PFSK-1 (cell line): ENCODE measurements around the gene FAM210B.

Experiments
- POLR2AphosphoS5 ChIP-seq: IDR thresholded peaks from 2 replicates; pipeline ENCODE4 v1.6.1; 2012; ENCODE audit warnings: low read depth, mild to moderate bottlenecking, control low read depth, low read length, moderate library complexity
- TAF1 ChIP-seq: IDR thresholded peaks from 2 replicates; pipeline ENCODE4 v1.6.1; 2012; ENCODE audit warnings: low read length, control low read depth, borderline replicate concordance; ENCODE audit not compliant: insufficient read depth
- TF ChIP-seq, protein P1 (sequence below), 2 experiments: IDR thresholded peaks; 2 replicates each; pipeline versions ENCODE4 v1.6.1 to v1.8.0; 2011 to 2012; ENCODE audit warnings: low read depth in 2 of 2, low read length in 2 of 2, control low read depth in 1 of 2, inconsistent platforms in 1 of 2, mild to moderate bottlenecking in 1 of 2, moderate library complexity in 1 of 2; ENCODE audit not compliant: insufficient read depth in 1 of 2

DNA sequence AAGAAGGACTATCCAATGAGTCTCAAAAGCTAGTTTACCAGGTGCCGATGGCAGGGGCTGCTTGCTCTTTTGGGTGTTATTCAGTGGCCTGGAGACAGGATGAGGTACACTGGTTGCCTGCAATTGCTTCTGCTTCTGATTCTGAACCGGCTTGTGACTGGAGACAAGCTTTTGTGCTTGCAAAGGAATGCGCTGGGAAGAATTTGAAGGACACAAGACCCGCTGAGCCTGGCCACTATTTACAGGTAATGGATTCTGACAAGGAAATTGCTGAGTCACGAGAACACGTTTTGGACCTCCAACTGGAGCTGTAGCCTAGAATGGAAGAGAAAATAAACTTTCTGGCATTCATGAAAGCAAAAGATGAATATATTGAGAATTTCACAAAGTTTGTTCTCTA, 27.4 kb downstream of the FAM210B start:
- TF ChIP-seq TAF1 (no peak), POLR2AphosphoS5 (no peak)
- TF ChIP-seq, protein P1, sequence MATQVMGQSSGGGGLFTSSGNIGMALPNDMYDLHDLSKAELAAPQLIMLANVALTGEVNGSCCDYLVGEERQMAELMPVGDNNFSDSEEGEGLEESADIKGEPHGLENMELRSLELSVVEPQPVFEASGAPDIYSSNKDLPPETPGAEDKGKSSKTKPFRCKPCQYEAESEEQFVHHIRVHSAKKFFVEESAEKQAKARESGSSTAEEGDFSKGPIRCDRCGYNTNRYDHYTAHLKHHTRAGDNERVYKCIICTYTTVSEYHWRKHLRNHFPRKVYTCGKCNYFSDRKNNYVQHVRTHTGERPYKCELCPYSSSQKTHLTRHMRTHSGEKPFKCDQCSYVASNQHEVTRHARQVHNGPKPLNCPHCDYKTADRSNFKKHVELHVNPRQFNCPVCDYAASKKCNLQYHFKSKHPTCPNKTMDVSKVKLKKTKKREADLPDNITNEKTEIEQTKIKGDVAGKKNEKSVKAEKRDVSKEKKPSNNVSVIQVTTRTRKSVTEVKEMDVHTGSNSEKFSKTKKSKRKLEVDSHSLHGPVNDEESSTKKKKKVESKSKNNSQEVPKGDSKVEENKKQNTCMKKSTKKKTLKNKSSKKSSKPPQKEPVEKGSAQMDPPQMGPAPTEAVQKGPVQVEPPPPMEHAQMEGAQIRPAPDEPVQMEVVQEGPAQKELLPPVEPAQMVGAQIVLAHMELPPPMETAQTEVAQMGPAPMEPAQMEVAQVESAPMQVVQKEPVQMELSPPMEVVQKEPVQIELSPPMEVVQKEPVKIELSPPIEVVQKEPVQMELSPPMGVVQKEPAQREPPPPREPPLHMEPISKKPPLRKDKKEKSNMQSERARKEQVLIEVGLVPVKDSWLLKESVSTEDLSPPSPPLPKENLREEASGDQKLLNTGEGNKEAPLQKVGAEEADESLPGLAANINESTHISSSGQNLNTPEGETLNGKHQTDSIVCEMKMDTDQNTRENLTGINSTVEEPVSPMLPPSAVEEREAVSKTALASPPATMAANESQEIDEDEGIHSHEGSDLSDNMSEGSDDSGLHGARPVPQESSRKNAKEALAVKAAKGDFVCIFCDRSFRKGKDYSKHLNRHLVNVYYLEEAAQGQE (IDR thresholded peaks at IDR 0.05; ENCODE audit: insufficient read depth in 1 of 2, low read depth in 2 of 2, low read length in 2 of 2), result no peak
